HG03045 (cell line): ENCODE measurements around the gene RNF225.
"Not testable (repeated sequence)": the region's sequence is repeated elsewhere in the genome, so short reads cannot be mapped to it uniquely, and the experiment has no call there.

Experiments used
- ATAC-seq: cut with Tn5 transposase; IDR thresholded peaks from one replicate; pipeline ENCODE4 v1.9.1; 2021; ENCODE audit warnings: mild to moderate bottlenecking, moderate library complexity; ENCODE audit not compliant: unreplicated experiment

RNF225 gene

GRCh38 chr19:58386576-58387337 is 8.7 kb upstream of the RNF225 start, which contains the start of gene RPS5:
RPS5 (plus strand) TSS chr19:58387269; CDS start chr19:58388138, 869 bp downstream.
- peak; percentile 84 for ATAC-seq

GRCh38 chr19:58387338-58388174 is 7.9 kb upstream of the RNF225 start:
- peak; percentile 3 for ATAC-seq

GRCh38 chr19:58388175-58388526 is 7.3 kb upstream of the RNF225 start:
- ATAC-seq, result no peak

- no peak for ATAC-seq
These were observed 2.3 kb upstream of the RNF225 start for GRCh38 chr19:58392945-58393724.

- ATAC-seq, result no peak
These were observed 1.8 kb upstream of the RNF225 start for GRCh38 chr19:58393725-58394033.

GRCh38 chr19:58394821-58395219 is 636 bp upstream of the RNF225 start:
- no peak for ATAC-seq

- no peak for ATAC-seq
These were observed 647 bp downstream of the RNF225 start for GRCh38 chr19:58395979-58396627.

- ATAC-seq, result no peak
These were observed 1.5 kb downstream of the RNF225 start for GRCh38 chr19:58396691-58397532.

- no peak for ATAC-seq
These were observed 2.1 kb downstream of the RNF225 start for GRCh38 chr19:58397533-58398037.

GRCh38 chr19:58398087-58398486 is 2.6 kb downstream of the RNF225 start:
- ATAC-seq, result no peak

GRCh38 chr19:58398545-58398944 is 3.1 kb downstream of the RNF225 start:
- no peak for ATAC-seq

GRCh38 chr19:58399903-58400302 is 4.4 kb downstream of the RNF225 start:
- no peak for ATAC-seq

GRCh38 chr19:58400316-58400915 is 5.0 kb downstream of the RNF225 start:
- ATAC-seq, result no peak

GRCh38 chr19:58400916-58401839 is 5.7 kb downstream of the RNF225 start:
- peak; percentile 93 for ATAC-seq

GRCh38 chr19:58401840-58402421 is 6.5 kb downstream of the RNF225 start:
- no peak for ATAC-seq

- ATAC-seq, result not testable (repeated sequence)
These were observed 8.5 kb downstream of the RNF225 start for GRCh38 chr19:58403920-58404478.

GRCh38 chr19:58406818-58407657 is 11.6 kb downstream of the RNF225 start:
- no peak for ATAC-seq
